Stimulated activated CD4-positive, alpha-beta T cell treated with anti-CD3 and anti-CD28 coated beads, Interleukin-15, amount 100 ng/mL, for 24 hours (primary cell): ENCODE results near the gene IGSF9.

Experiments
- DNase-seq: peaks from one replicate; pipeline ENCODE4 v3.0.0-alpha.2; 2020

Gene IGSF9

GRCh38 chr1:159944623-159945455 lies 574 bp downstream of the IGSF9 start:
- DNase-seq = no peak

GRCh38 chr1:159943908-159944622 lies 1.3 kb downstream of the IGSF9 start:
- no peak for DNase-seq

- DNase-seq = no peak
Observed at GRCh38 chr1:159943278-159943640, 2.2 kb downstream of the IGSF9 start.

DNA sequence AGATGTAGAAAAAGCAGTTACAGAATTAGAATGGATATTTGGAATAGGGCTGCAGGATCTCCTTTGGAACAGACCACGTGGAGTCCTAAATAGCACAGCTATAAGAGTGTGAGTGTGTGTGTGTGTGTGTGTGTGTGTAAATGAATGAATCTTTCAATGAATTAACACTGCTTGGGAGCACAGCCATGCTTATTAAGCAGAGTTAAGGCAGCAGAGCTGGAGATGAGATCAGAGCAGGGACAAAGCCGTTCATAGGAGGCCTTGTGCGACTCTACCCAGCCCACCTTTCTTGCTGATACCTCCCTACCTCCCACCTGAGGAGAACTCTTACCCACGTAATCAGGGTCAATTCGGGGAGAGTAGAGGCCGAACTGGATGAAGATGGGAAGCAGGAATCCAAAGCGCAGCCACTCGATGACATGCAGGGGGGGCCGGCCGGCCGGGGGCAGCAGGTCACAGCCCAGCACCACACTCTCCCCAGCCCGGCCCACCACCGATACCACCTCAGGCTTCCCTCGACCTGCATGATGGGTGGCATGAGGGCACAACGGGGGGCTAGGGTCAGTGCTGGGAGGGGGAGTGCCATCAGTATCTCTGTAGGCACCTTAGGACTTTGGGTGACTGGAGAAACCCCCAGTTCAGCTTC lies 2.7 kb downstream of the IGSF9 start:
- no peak for DNase-seq

DNA sequence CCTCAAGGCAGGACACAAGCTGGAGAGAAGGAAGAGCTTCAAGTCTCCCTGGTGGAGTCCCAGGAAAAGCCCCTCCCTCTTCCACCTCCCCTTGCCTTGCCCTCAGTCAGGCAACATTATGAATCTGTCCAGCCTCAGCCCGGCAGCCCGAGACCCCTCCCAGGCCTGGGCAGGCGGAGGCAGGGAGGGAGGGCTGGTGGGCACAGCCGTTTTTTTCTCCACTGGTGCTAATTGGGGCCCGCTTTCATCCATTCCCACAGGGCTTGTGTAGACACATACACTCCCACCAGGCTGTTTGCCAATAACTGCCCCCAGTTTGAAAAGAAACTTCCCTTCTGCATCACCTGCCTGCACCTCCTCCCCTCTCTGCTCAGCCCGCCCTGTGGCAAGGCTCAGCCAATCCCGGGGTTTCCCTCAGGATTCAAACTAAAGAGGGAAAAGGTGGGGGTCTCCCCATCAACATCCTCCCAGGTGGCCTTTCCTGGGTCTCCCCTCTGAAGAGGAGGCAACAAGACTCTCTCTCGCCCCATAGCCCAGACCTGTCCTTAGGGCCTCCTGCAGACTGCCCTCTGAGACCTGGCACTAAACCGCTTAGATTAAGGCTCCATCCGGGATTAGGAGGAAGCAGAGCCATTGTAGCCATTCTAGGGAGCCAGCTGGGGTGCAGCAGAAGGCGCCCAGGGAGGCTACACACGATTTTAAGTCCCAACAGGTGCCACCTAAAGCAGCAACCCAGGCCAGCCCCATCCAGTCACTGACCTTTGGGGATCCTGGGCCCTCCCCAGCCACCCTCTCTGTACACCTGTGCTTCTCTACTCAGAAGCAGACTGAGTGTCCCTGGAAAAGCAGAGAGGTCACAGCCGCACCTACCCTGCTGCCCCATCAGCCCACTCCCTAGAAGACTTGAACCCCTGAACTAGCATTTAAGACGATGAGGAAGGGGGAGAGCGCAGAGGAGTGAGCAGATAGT lies 3.5 kb downstream of the IGSF9 start:
- no peak for DNase-seq

GRCh38 chr1:159941141-159941540 lies 4.3 kb downstream of the IGSF9 start:
- DNase-seq = no peak

- no peak for DNase-seq
Observed at GRCh38 chr1:159940006-159940620, 5.3 kb downstream of the IGSF9 start.

- DNase-seq = no peak
Observed at GRCh38 chr1:159939678-159940002, 5.8 kb downstream of the IGSF9 start.

DNA sequence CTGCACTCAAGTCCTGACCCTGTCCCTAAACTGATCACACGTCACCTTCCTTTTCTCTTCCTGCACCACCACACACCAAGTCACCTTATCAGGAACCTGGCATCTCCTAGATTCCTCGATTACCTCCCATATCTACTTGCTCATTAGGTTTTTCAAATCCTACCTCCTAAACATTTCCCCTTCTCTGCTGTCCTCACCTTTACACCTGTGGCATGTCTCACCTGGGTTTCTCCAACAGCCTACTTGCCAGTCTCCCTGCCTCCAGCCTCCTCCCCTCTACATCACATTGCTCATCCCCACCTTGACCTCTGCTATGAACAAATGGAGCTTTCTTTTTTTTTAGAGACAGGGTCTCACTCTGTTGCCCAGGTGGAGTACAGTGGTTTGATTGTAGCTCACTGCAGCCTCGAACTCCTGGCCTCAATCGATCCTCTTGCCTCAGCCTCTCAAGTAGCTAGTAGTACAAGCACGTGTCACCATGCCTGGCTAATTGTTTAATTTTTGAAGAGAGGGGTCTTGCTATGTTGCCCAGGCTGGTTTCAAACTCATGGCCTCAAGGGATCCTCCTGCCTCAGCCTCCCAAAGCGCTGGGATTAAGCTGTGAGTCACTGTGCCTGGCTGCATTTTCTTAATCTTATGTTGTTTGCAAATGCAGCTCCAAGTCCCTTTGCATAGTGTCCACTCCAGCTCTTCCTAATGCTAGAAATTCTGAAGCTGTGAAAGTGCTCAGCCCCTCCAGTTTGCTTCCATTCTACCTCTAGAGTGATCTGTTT lies 6.3 kb downstream of the IGSF9 start:
- no peak for DNase-seq

DNA sequence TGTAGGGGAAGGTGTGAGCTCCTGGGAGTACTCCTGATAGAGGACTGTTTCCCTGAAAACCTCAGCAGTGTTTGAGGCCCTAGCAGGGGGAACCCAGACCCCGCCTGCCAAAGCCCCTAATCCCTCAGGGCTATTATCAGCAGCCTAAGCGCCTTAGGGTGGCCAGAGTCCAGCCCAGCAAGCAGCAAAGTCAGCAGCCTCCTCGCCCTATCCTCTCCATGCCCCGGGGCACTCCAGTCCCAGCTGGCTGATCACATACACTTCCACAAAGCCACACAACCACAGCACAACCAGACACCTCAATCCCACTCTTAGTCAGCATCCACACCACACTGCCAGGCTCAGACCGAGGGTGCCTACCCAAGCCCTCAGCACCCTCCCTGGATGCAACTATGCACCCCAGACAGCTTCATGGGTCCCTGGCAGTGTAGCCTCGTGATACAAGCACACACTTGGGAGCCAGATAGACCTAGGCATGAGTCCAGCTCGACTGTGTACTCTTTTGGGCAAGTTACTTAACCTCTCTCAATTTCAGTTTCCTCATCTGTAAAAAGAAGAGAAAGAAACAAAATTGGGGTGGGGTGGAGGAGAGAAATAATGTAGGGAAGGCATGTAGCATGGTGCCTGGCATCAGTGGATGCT lies 7.1 kb downstream of the IGSF9 start:
- no peak for DNase-seq

- DNase-seq = no peak
Observed at GRCh38 chr1:159937054-159937750, 8.2 kb downstream of the IGSF9 start.

DNA sequence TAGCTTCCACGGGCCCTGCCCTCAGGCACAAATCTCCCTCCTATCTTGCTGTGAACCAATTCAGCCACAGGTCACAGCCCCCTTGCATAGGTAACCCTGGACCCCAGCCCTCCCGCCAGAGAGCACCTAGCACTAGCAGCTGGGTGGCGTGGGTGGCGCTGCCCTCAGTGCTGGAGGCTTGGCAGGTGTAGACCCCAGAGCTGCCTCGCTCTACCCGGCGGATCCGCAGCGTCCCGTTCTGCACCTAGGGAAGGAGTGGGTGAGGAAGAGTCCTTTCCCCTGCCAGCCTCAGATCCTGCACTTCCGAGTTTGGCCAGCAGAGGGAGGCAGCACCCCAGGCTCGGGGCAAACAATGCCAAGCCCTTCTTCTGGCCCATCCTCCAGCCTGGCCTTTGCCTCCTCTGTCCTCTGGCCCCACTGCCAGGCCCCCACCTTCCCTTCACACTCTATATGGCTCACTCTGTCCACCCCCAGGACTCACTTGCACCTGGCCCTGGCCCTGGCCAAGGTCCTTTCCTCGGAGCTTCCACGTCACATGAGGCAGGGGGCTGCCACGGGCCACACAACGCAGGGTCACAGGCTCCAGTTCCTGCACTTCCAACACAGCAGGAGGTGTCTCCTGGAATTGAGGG lies 9.0 kb downstream of the IGSF9 start:
- DNase-seq = peak; percentile 86

DNA sequence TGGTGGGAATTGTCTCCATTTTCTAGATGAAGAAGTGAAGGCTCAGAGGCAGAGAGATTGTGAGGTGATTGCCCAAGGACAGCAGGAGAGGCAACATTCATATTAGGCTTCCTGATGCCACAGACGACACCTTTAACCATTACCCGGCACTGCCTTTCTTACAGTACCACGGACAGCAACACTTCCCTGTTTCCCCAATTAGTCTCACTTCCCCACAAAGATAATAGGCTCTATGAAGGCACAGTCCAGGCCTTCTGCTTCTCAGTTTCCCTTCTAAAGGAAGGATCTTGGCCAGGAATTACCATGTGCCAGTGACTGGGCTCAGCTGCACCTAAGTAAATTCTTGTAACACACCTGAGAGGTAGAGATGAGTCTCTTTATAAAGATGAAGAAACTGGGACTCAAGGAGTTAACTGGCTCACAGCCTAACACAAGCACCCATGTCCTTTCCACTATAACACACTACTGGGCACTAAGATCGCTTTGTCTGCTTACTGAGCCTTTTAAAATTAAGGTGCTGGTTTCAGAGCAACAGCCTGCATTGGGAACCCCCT lies 9.6 kb downstream of the IGSF9 start:
- DNase-seq = no peak

- no peak for DNase-seq
Observed at GRCh38 chr1:159935305-159935704, 10.1 kb downstream of the IGSF9 start.

- no peak for DNase-seq
Observed at GRCh38 chr1:159934136-159935039, 11.0 kb downstream of the IGSF9 start.

DNA sequence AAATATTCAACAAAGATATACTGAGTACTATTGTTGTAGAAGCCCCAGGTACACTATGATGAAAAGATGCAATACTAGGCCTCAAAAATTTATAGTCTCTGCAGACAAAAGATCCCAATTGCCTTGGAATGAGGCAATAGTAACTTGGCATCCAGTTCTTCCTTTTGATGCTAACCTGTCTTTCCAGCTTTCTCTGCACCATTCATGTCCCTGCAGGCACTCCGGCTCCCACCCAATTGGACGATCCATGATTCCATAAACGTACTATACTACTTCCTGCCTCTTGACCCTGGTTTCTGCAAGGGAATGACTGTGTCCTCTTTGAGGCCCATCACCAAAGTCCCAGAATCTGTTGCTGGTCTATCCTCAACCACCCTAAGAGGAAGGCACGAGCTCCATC lies 12.1 kb downstream of the IGSF9 start:
- no peak for DNase-seq

DNA sequence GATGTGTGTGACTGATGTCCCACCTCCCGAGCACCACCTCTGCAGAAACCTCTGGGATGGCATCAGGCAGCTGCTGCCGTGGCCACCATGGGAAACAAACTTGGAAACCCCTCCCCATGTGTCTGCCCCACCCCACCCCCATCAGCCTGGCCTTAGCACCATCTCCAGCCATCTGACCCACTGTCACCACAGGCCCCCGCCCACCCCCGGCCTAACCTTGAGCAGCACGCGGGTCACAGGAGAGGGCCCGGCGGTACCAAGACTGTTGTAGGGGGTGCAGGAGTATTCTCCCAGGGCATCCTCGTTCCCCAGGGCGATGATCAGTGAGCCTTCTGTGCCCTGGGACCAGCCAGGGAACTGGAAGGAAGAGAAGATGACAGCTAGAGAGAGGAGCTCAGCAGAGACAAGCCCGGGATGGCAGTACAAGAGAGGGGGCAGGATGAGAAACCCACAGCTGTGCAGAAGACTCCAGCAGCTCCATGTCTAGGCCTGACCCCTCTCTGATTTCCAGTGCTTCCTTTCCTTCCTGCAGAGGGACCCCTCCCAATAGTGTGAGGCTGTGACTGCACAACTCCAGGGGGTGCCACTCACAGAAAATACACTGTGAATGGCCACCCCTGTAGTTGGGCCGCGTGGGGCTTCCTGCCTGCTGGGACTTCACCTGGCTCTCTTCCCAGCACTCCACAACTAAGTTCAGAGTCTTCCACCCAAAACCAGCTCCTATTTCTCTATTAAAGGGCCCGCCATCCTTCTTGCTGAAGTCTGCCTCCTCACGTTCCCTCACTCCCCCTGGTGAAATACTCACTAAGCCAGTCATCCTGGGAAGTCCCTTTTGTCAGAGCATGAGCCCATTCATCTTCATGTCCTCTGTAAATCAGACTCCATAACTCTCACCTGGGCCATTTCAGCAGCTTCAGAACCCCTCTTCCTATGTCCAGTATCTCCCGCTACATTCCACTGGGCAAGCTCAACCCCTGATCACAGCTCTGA lies 12.8 kb downstream of the IGSF9 start:
- DNase-seq = no peak
